ENCODE data around the gene PPP2R3B. TPM values are rescaled to one million over a fixed set of nuclear protein-coding genes. Genes with fewer than 3 reads are reported as not detected.
"Not testable (repeated sequence)": the region's sequence is repeated elsewhere in the genome, so short reads cannot be mapped to it uniquely, and the experiment has no call there.

Gene PPP2R3B
- 10 to 100 TPM in 1 of 3 donors, 1 to 10 TPM in 2; 6.6 to 13.2 (median 7.1) TPM for polyA plus RNA-seq

GRCh38 chrX:386768-387575, at the start of gene PPP2R3B:
TSS of gene PPP2R3B (minus strand) at chrX:386907. CDS start at chrX:386691, 216 bp downstream.
- 0% methylated on average over 95 to 102 of the region's 102 CpGs for WGBS, 3 donors
- H3K27ac ChIP-seq (ENCODE audit: low read depth, low read length): peak within 1 kb of the TSS; percentile 92

GRCh38 chrX:435536-436122, 48.9 kb upstream of the PPP2R3B start:
- 62 to 68% (median 66%) methylated on average over 29 of the region's 29 CpGs for WGBS, 3 donors
- H3K27ac ChIP-seq (ENCODE audit: low read depth, low read length): no peak overlapping the region

GRCh38 chrX:434946-435345, 48.2 kb upstream of the PPP2R3B start:
- WGBS, 3 donors: 47 to 63% (median 55%) methylated on average over 17 of the region's 17 CpGs
- no peak overlapping the region for H3K27ac ChIP-seq (ENCODE audit: low read depth, low read length)

GRCh38 chrX:433771-434170, 47.1 kb upstream of the PPP2R3B start:
- no peak overlapping the region for H3K27ac ChIP-seq (ENCODE audit: low read depth, low read length)
- WGBS, 3 donors: 83 to 88% (median 87%) methylated on average over 26 of the region's 26 CpGs

- WGBS, 3 donors: 85 to 96% (median 88%) methylated on average over 9 to 12 of the region's 12 CpGs
- not testable (repeated sequence) for H3K27ac ChIP-seq (ENCODE audit: low read depth, low read length)
Measured at GRCh38 chrX:432666-433065, 46.0 kb upstream of the PPP2R3B start.

GRCh38 chrX:431492-432111, 44.9 kb upstream of the PPP2R3B start:
- 94 to 96% (median 94%) methylated on average over 2 of the region's 2 CpGs for WGBS, 3 donors
- H3K27ac ChIP-seq (ENCODE audit: low read depth, low read length): no peak overlapping the region

GRCh38 chrX:431056-431455, 44.3 kb upstream of the PPP2R3B start:
- WGBS, 3 donors: 81 to 87% (median 85%) methylated on average over 21 of the region's 21 CpGs
- no peak overlapping the region for H3K27ac ChIP-seq (ENCODE audit: low read depth, low read length)

- WGBS, 3 donors: 87 to 90% (median 87%) methylated on average over 23 to 24 of the region's 24 CpGs
- no peak overlapping the region for H3K27ac ChIP-seq (ENCODE audit: low read depth, low read length)
Measured at GRCh38 chrX:429266-429825, 42.6 kb upstream of the PPP2R3B start.

GRCh38 chrX:427812-428725, 41.4 kb upstream of the PPP2R3B start:
- 15 to 17% (median 16%) methylated on average over 55 to 56 of the region's 56 CpGs for WGBS, 3 donors

GRCh38 chrX:426881-427280, 40.2 kb upstream of the PPP2R3B start:
- WGBS, 3 donors: 72 to 84% (median 79%) methylated on average over 14 of the region's 14 CpGs

More at GRCh38 chrX:427812-428725, 41.4 kb upstream of the PPP2R3B start:
- H3K27ac ChIP-seq (ENCODE audit: low read depth, low read length): no peak overlapping the region

GRCh38 chrX:425056-425455, 38.3 kb upstream of the PPP2R3B start:
- no peak overlapping the region for H3K27ac ChIP-seq (ENCODE audit: low read depth, low read length)
- 79 to 89% (median 85%) methylated on average over 19 to 20 of the region's 20 CpGs for WGBS, 3 donors

More at GRCh38 chrX:426881-427280, 40.2 kb upstream of the PPP2R3B start:
- no peak overlapping the region for H3K27ac ChIP-seq (ENCODE audit: low read depth, low read length)

- H3K27ac ChIP-seq (ENCODE audit: low read depth, low read length): no peak overlapping the region
- WGBS, 3 donors: 33% methylated on average over 40 of the region's 40 CpGs
Measured at GRCh38 chrX:421646-422391, 35.1 kb upstream of the PPP2R3B start.

- 91 to 96% (median 95%) methylated on average over 41 of the region's 41 CpGs for WGBS, 3 donors
- no peak overlapping the region for H3K27ac ChIP-seq (ENCODE audit: low read depth, low read length)
Measured at GRCh38 chrX:420496-421223, 34.0 kb upstream of the PPP2R3B start.

- H3K27ac ChIP-seq (ENCODE audit: low read depth, low read length): no peak overlapping the region
- 88 to 91% (median 91%) methylated on average over 46 to 55 of the region's 55 CpGs for WGBS, 3 donors
Measured at GRCh38 chrX:418927-419729, 32.4 kb upstream of the PPP2R3B start.

GRCh38 chrX:415498-415897, 28.8 kb upstream of the PPP2R3B start:
- 89 to 93% (median 89%) methylated on average over 5 of the region's 5 CpGs for WGBS, 3 donors
- not testable (repeated sequence) for H3K27ac ChIP-seq (ENCODE audit: low read depth, low read length)

All from adipose tissue (tissue), 3 donors.